Subcutaneous abdominal adipose tissue (tissue), 5 donors: Measurements from ENCODE around the gene RFTN1.

Experiments used
- H3K27ac ChIP-seq: one replicate; pipeline ENCODE4 v1.7.0; 2013; ENCODE audit warnings: low read depth, mild to moderate bottlenecking, inconsistent platforms, low read length, moderate library complexity
- H3K27me3 ChIP-seq, 5 donors: one replicate each; pipeline ENCODE4 v1.7.0; 2013; ENCODE audit warnings: low read length in 5 of 5, inconsistent platforms in 1 of 5; ENCODE audit not compliant: control insufficient read depth in 5 of 5, insufficient read depth in 4 of 5
- H3K36me3 ChIP-seq, 5 donors: one replicate each; pipeline ENCODE4 v1.7.0; 2013; ENCODE audit warnings: low read length in 5 of 5; ENCODE audit not compliant: control insufficient read depth in 5 of 5, insufficient read depth in 5 of 5
- H3K4me1 ChIP-seq, 5 donors: one replicate each; pipeline ENCODE4 v1.7.0; 2013; ENCODE audit warnings: low read length in 5 of 5, mild to moderate bottlenecking in 3 of 5, moderate library complexity in 1 of 5; ENCODE audit not compliant: control insufficient read depth in 5 of 5, insufficient read depth in 5 of 5
- H3K4me3 ChIP-seq, 5 donors: one replicate each; pipeline ENCODE4 v1.7.0; 2013; ENCODE audit warnings: low read length in 5 of 5, low read depth in 1 of 5
- H3K9ac ChIP-seq, 5 donors: one replicate each; pipeline ENCODE4 v1.7.0; 2013; ENCODE audit warnings: low read length in 5 of 5, mild to moderate bottlenecking in 4 of 5, moderate library complexity in 3 of 5
- H3K9me3 ChIP-seq, 5 donors: one replicate each; pipeline ENCODE4 v1.7.0; 2013; ENCODE audit warnings: low read length in 5 of 5; ENCODE audit not compliant: control insufficient read depth in 5 of 5
- donor health status: healthy.
- donor health status: healthy.
- donor health status: healthy.
- donor health status: healthy.
- donor health status: healthy.

Gene RFTN1

GRCh38 chr3:16378920-16379319, 134.6 kb downstream of the RFTN1 start:
- Histone ChIP-seq H3K36me3 (peaks cover 16 to 45% (median 35%) of the 10 kb centered on the region in 5 donors), H3K27ac (no peak overlapping the region), H3K27me3 (no peaks in the 10 kb centered on the region), H3K4me3 (no peak overlapping the region), H3K4me1 (peaks cover under 1 to 32% (median 7%) of the 10 kb centered on the region in 5 donors), H3K9ac (no peak overlapping the region), H3K9me3 (no peaks in the 10 kb centered on the region)

DNA sequence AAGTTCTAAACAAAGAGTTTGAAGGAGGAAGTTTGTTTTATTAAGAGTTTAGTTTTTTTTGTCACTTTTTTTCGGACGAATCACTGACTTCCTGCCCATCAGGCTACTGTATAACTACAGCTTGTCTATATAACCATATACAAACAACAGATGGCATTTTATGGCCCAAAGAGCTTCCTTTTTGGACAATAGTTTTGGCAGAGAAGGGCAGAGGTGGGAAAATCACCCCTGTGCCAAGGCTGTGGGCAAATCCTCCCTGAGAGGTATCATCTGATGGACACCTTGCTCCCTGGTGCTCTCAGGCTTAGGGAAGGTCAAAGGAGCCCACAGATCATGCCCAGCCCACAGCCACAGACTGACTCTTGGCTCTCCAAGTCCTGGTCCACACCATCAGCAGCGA, 135.1 kb downstream of the RFTN1 start:
- H3K4me1 ChIP-seq, result peaks cover 4 to 37% (median 12%) of the 10 kb centered on the region in 5 donors
- H3K36me3 ChIP-seq, result peaks cover 13 to 49% (median 35%) of the 10 kb centered on the region in 5 donors
- H3K27me3 ChIP-seq, result no peaks in the 10 kb centered on the region
- H3K9me3 ChIP-seq, result no peaks in the 10 kb centered on the region
- no peak overlapping the region for H3K9ac ChIP-seq
- H3K27ac ChIP-seq, result no peak overlapping the region
- no peak overlapping the region for H3K4me3 ChIP-seq

DNA sequence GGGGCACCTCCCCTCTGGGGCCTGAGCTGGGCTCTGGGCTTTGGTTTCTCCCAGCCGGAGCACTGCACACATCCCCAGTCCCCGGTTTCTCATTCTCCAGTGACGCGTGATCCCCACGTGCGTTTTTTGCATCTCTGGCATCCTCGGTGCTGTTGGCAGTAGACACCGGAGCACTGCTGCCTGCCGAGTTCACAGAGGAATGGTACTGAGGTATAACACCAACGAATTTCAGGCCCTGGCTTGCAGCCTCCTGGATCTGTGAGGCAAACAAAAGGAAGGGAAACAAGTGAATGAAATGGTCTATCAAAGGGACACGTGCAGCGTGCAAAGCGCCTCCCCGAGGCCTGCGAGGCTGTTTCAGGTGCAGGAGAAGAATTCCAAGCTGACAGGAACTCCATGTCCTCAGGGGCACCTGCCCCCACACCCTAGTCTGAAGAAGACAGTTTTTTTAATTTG, 135.6 kb downstream of the RFTN1 start:
- no peak overlapping the region for H3K9ac ChIP-seq
- no peak overlapping the region for H3K27ac ChIP-seq
- H3K27me3 ChIP-seq, result no peaks in the 10 kb centered on the region
- no peak overlapping the region for H3K4me3 ChIP-seq
- peaks cover 13 to 49% (median 35%) of the 10 kb centered on the region in 5 donors for H3K36me3 ChIP-seq
- H3K4me1 ChIP-seq, result peaks cover 4 to 41% (median 17%) of the 10 kb centered on the region in 5 donors
- H3K9me3 ChIP-seq, result no peaks in the 10 kb centered on the region

DNA sequence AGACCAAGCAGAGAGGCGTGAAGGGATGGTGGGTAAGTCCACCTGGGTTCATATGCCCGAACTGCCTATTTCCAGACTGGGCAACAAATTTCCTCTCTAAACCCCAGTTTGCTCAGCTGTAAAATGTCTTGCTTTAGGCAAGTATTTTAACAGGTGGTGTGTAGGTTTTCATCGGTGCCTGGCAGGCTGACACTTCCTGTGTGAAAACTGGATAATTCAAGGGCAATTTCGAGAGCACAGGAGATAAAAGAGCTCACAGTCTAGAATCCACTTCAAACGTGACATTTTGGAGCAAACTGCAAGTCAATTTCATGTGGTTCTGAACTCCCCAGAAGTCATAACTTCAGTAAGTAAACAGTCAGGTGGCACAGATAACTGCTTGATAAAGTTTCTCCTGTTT, 136.3 kb downstream of the RFTN1 start:
- Histone ChIP-seq H3K36me3 (peaks cover 13 to 49% (median 35%) of the 10 kb centered on the region in 5 donors), H3K27ac (no peak overlapping the region), H3K4me3 (no peak overlapping the region), H3K9me3 (no peaks in the 10 kb centered on the region), H3K4me1 (peaks cover 7 to 44% (median 24%) of the 10 kb centered on the region in 5 donors), H3K9ac (no peak overlapping the region), H3K27me3 (no peaks in the 10 kb centered on the region)

- Histone ChIP-seq H3K27me3 (no peaks in the 10 kb centered on the region), H3K9me3 (no peaks in the 10 kb centered on the region), H3K27ac (no peak overlapping the region), H3K9ac (no peak overlapping the region), H3K4me1 (peaks cover 7 to 57% (median 29%) of the 10 kb centered on the region in 5 donors), H3K4me3 (no peak overlapping the region), H3K36me3 (peaks cover 10 to 49% (median 35%) of the 10 kb centered on the region in 5 donors)
Observed at GRCh38 chr3:16375891-16376290, 137.6 kb downstream of the RFTN1 start.

- Histone ChIP-seq H3K9ac (no peak overlapping the region), H3K36me3 (peaks cover 10 to 45% (median 32%) of the 10 kb centered on the region in 5 donors), H3K27ac (no peak overlapping the region), H3K4me1 (peaks cover 7 to 63% (median 32%) of the 10 kb centered on the region in 5 donors), H3K9me3 (no peaks in the 10 kb centered on the region), H3K27me3 (no peaks in the 10 kb centered on the region), H3K4me3 (no peak overlapping the region)
Observed at GRCh38 chr3:16374935-16375245, 138.6 kb downstream of the RFTN1 start.

- Histone ChIP-seq H3K36me3 (peaks cover 12 to 50% (median 38%) of the 10 kb centered on the region in 5 donors), H3K4me3 (no peak overlapping the region), H3K27ac (no peak overlapping the region), H3K9me3 (no peaks in the 10 kb centered on the region), H3K27me3 (no peaks in the 10 kb centered on the region), H3K4me1 (peaks cover 7 to 67% (median 31%) of the 10 kb centered on the region in 5 donors), H3K9ac (no peak overlapping the region)
Observed at GRCh38 chr3:16374047-16374934, 139.2 kb downstream of the RFTN1 start.

DNA sequence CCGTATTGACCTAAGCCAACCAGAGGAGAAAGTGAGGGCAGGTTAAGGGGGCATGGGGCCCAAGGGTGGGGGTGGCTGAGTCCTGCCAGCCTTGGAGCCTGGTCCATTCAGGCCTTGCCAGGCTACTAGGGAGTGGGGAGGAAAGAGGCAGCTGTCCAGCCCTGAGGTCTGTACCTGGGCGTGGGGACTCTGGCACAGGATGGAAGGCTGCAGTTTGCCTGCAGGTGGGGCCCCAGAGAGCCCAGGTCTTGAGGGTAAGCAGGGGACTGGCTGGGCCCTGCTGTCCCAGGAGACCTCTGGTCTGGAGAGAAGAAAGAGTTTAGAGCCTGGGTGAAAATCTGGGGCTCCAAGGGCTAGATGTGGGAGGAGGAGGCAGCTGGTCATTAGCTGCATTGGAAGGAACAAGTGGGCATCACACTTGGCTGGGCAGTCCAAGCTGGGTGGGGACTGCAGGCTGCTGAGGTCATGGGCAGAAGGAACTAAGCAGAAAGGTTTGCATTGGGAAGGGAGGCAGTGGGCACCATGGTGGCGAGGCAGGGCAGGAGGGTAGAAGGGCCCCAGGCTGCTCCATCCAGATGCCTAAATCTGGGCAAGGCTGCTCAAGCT, 140.1 kb downstream of the RFTN1 start:
- no peaks in the 10 kb centered on the region for H3K9me3 ChIP-seq
- peaks cover 7 to 68% (median 28%) of the 10 kb centered on the region in 5 donors for H3K4me1 ChIP-seq
- peak overlapping the region; percentile 7 for H3K27ac ChIP-seq
- H3K4me3 ChIP-seq, result no peak overlapping the region
- H3K36me3 ChIP-seq, result peaks cover 15 to 57% (median 45%) of the 10 kb centered on the region in 5 donors
- no peaks in the 10 kb centered on the region for H3K27me3 ChIP-seq
- no peak overlapping the region for H3K9ac ChIP-seq

DNA sequence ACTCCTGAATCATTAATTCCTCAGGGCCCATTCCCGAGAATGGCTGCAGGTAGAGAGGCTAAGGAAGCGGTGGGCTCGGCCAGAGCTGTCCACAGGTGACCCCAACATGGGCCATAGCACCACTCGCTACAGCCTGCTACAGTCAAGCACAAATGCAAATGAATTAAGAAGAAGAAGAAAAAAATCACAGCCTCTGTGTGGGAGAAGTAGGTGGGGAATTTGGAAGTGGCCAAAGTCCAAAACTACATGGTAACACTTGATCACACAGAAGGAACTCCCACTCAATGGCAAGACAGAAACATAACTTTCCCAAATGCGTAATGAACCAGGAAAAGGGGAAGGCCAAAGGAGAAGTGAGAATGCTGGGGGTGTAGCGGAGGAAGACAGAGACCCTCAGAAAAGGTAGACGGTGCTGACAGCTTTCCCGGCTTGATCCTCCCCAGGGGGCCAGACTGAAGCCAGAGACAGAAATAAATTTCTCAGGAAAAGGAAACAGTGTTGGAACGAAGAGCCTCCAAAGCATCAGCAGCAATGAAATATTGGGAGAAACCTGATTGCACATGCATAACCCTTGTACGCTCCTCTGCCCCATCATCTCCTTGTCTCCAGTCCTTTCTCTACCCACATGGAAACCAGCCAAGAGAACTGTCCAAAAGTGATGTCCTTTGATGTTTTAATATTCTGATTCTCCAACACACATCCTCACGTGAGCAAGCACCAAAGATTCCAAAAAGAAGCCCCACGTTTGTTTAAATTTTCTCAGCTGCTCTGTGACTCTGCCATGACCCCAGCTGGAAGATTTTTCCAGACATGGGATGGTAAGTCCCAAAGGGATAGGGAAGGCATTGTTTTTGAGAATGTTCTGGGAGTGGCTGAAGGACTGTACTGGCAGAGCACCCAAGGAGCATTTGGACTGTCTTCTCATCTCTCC, 140.9 kb downstream of the RFTN1 start:
- Histone ChIP-seq H3K27me3 (no peaks in the 10 kb centered on the region), H3K4me1 (peaks cover 7 to 62% (median 28%) of the 10 kb centered on the region in 5 donors), H3K4me3 (peak overlapping the region in 1 of 5 donors; percentile 20), H3K9me3 (no peaks in the 10 kb centered on the region), H3K9ac (peak overlapping the region in 1 of 5 donors; percentile 22), H3K27ac (peak overlapping the region; percentile 7), H3K36me3 (peaks cover 15 to 60% (median 45%) of the 10 kb centered on the region in 5 donors)
